Measurements from ENCODE around the gene CHRM2.

The CHRM2 gene

GRCh38 chr7:136941816-136942215, 73.4 kb downstream of the CHRM2 start:
- H3K4me1 ChIP-seq (ENCODE audit: control insufficient read depth, insufficient read depth, low read length), result peaks cover 7% of the 10 kb centered on the region
- H3K27ac ChIP-seq (ENCODE audit: low read depth, low read length), result peak overlapping the region; percentile 66
- no peak overlapping the region for H3K9ac ChIP-seq (ENCODE audit: low read length)
- H3K4me3 ChIP-seq (ENCODE audit: low read length), result no peak overlapping the region
- H3K27me3 ChIP-seq (ENCODE audit: control insufficient read depth, insufficient read depth, low read length), result no peaks in the 10 kb centered on the region
- no peaks in the 10 kb centered on the region for H3K36me3 ChIP-seq (ENCODE audit: control insufficient read depth, insufficient read depth, low read length)

DNA sequence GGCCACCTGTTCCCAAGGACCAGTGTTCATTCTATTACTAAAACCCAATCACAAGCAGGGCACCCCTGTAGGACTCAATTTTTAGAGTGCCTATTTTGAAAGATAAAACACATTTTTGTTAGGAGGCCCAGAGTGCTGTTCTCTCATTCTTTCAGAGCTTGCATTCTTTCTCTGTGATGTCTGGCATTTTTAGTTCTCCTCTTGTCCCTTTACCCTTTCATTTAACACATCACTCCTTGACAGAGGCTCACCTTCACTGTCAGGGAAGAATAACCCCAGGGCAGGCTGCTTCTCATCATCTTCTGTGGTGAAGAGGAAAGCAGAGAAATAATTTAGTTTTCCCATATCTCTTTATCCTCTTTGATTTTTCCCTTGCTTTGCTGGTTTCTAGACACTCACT, 73.9 kb downstream of the CHRM2 start:
- peaks cover 7% of the 10 kb centered on the region for H3K4me1 ChIP-seq (ENCODE audit: control insufficient read depth, insufficient read depth, low read length)
- no peak overlapping the region for H3K4me3 ChIP-seq (ENCODE audit: low read length)
- H3K9ac ChIP-seq (ENCODE audit: low read length), result no peak overlapping the region
- no peaks in the 10 kb centered on the region for H3K36me3 ChIP-seq (ENCODE audit: control insufficient read depth, insufficient read depth, low read length)
- H3K27ac ChIP-seq (ENCODE audit: low read depth, low read length), result peak overlapping the region; percentile 66
- H3K27me3 ChIP-seq (ENCODE audit: control insufficient read depth, insufficient read depth, low read length), result no peaks in the 10 kb centered on the region

DNA sequence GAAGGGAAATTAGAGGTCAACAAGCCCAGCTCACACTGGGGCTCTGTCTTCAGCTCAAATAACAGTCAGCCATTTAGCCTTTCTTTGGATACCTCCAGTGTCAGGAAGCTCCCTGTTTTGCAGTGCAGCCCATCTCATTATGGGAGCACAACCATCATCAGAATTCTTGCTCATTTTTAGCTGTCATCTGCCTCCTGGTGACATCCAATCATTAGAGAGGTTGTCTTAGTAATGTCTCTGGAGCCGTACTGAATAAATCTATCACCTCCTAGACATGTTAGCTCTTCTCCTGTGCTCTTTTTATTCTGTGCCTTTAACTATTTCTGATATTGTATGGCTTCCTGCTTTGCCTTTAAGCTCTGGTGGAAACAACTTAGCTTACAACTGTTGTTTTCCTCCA, 74.5 kb downstream of the CHRM2 start:
- H3K9ac ChIP-seq (ENCODE audit: low read length), result no peak overlapping the region
- no peak overlapping the region for H3K27ac ChIP-seq (ENCODE audit: low read depth, low read length)
- peaks cover 7% of the 10 kb centered on the region for H3K4me1 ChIP-seq (ENCODE audit: control insufficient read depth, insufficient read depth, low read length)
- H3K36me3 ChIP-seq (ENCODE audit: control insufficient read depth, insufficient read depth, low read length), result no peaks in the 10 kb centered on the region
- H3K4me3 ChIP-seq (ENCODE audit: low read length), result no peak overlapping the region
- H3K27me3 ChIP-seq (ENCODE audit: control insufficient read depth, insufficient read depth, low read length), result no peaks in the 10 kb centered on the region

- Histone ChIP-seq H3K27ac (ENCODE audit: low read depth, low read length) (no peak overlapping the region), H3K27me3 (ENCODE audit: control insufficient read depth, insufficient read depth, low read length) (no peaks in the 10 kb centered on the region), H3K4me1 (ENCODE audit: control insufficient read depth, insufficient read depth, low read length) (no peaks in the 10 kb centered on the region), H3K4me3 (ENCODE audit: low read length) (no peak overlapping the region), H3K36me3 (ENCODE audit: control insufficient read depth, insufficient read depth, low read length) (no peaks in the 10 kb centered on the region), H3K9ac (ENCODE audit: low read length) (no peak overlapping the region)
These were observed 78.9 kb downstream of the CHRM2 start for GRCh38 chr7:136947347-136947746.

DNA sequence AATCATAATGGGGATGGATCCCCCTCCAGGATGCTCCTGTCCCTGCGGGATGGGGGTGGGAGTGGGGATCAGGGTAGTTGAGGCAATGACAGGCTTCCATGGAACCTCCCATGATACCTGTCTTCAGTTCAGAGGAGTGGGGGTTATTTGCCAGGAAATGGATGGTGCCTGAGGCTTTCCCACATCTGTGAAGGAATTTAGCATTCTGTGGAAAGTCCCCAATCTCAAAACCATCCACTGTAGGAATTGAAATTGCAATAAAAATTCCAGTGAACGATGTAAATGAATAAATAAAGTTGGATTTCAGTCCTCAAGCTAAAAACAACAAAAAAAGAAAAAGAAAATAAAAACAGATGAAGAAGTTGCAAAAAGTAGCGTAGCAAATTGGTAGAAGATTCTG, 81.9 kb downstream of the CHRM2 start:
- Histone ChIP-seq H3K27me3 (ENCODE audit: control insufficient read depth, insufficient read depth, low read length) (no peaks in the 10 kb centered on the region), H3K4me3 (ENCODE audit: low read length) (no peak overlapping the region), H3K9ac (ENCODE audit: low read length) (no peak overlapping the region), H3K27ac (ENCODE audit: low read depth, low read length) (no peak overlapping the region), H3K4me1 (ENCODE audit: control insufficient read depth, insufficient read depth, low read length) (no peaks in the 10 kb centered on the region), H3K36me3 (ENCODE audit: control insufficient read depth, insufficient read depth, low read length) (no peaks in the 10 kb centered on the region)

DNA sequence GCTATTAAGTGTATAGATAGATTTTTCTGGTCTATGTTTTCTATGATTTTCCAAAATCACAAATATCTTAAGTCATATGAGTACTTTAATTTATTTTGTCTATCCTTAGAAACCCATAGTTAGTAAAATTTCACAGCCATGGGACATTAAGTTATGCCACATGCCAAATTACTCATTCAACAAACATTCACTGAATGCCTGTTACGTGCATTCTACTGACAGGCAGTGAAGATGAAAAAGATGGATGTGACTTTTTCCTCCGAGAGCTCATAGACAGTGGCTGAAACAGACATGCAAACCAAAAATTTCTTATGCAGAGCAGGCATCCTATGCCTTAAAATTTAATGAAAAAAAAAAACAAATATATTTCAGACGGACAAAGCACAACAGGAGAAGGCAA, 84.9 kb downstream of the CHRM2 start:
- H3K9ac ChIP-seq (ENCODE audit: low read length), result no peak overlapping the region
- no peaks in the 10 kb centered on the region for H3K27me3 ChIP-seq (ENCODE audit: control insufficient read depth, insufficient read depth, low read length)
- peak overlapping the region; percentile 55 for H3K27ac ChIP-seq (ENCODE audit: low read depth, low read length)
- no peaks in the 10 kb centered on the region for H3K36me3 ChIP-seq (ENCODE audit: control insufficient read depth, insufficient read depth, low read length)
- no peak overlapping the region for H3K4me3 ChIP-seq (ENCODE audit: low read length)
- H3K4me1 ChIP-seq (ENCODE audit: control insufficient read depth, insufficient read depth, low read length), result peaks cover 3% of the 10 kb centered on the region

DNA sequence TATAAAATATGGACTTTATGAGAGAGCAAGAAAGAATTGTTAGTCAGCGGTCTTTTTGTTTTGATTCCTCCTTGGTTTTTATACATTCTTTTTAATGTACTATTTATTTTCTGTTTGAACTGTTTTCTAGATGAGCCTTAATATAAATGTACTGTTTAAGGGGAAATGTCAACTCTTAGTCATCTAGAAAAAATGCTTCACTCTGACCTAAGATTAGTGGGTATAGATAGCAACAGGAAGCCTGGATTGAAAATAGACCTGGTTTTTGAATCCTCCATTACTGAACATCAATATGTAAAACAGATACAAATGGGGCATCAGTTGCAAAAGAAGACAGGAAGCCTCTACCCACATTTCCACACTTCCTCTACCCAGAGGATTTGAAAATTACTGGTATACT, 87.8 kb downstream of the CHRM2 start:
- no peak overlapping the region for H3K27ac ChIP-seq (ENCODE audit: low read depth, low read length)

GRCh38 chr7:136956671-136957070, 88.2 kb downstream of the CHRM2 start:
- H3K27me3 ChIP-seq (ENCODE audit: control insufficient read depth, insufficient read depth, low read length), result no peaks in the 10 kb centered on the region
- no peak overlapping the region for H3K4me3 ChIP-seq (ENCODE audit: low read length)
- no peak overlapping the region for H3K9ac ChIP-seq (ENCODE audit: low read length)
- peak overlapping the region; percentile 16 for H3K27ac ChIP-seq (ENCODE audit: low read depth, low read length)
- no peaks in the 10 kb centered on the region for H3K36me3 ChIP-seq (ENCODE audit: control insufficient read depth, insufficient read depth, low read length)
- peaks cover 3% of the 10 kb centered on the region for H3K4me1 ChIP-seq (ENCODE audit: control insufficient read depth, insufficient read depth, low read length)

More for the DNA sequence above, 87.8 kb downstream of the CHRM2 start:
- H3K4me3 ChIP-seq (ENCODE audit: low read length), result no peak overlapping the region
- no peak overlapping the region for H3K9ac ChIP-seq (ENCODE audit: low read length)
- peaks cover 3% of the 10 kb centered on the region for H3K4me1 ChIP-seq (ENCODE audit: control insufficient read depth, insufficient read depth, low read length)
- H3K27me3 ChIP-seq (ENCODE audit: control insufficient read depth, insufficient read depth, low read length), result no peaks in the 10 kb centered on the region
- H3K36me3 ChIP-seq (ENCODE audit: control insufficient read depth, insufficient read depth, low read length), result no peaks in the 10 kb centered on the region

- no peaks in the 10 kb centered on the region for H3K27me3 ChIP-seq (ENCODE audit: control insufficient read depth, insufficient read depth, low read length)
- peaks cover 3% of the 10 kb centered on the region for H3K4me1 ChIP-seq (ENCODE audit: control insufficient read depth, insufficient read depth, low read length)
- no peak overlapping the region for H3K4me3 ChIP-seq (ENCODE audit: low read length)
- peak overlapping the region; percentile 16 for H3K27ac ChIP-seq (ENCODE audit: low read depth, low read length)
- no peak overlapping the region for H3K9ac ChIP-seq (ENCODE audit: low read length)
- H3K36me3 ChIP-seq (ENCODE audit: control insufficient read depth, insufficient read depth, low read length), result no peaks in the 10 kb centered on the region
These were observed 88.9 kb downstream of the CHRM2 start for GRCh38 chr7:136957391-136957790.

- Histone ChIP-seq H3K27ac (ENCODE audit: low read depth, low read length) (no peak overlapping the region), H3K36me3 (ENCODE audit: control insufficient read depth, insufficient read depth, low read length) (no peaks in the 10 kb centered on the region), H3K4me1 (ENCODE audit: control insufficient read depth, insufficient read depth, low read length) (peaks cover 7% of the 10 kb centered on the region), H3K9ac (ENCODE audit: low read length) (no peak overlapping the region), H3K27me3 (ENCODE audit: control insufficient read depth, insufficient read depth, low read length) (no peaks in the 10 kb centered on the region), H3K4me3 (ENCODE audit: low read length) (no peak overlapping the region)
These were observed 89.6 kb downstream of the CHRM2 start for GRCh38 chr7:136958016-136958415.

DNA sequence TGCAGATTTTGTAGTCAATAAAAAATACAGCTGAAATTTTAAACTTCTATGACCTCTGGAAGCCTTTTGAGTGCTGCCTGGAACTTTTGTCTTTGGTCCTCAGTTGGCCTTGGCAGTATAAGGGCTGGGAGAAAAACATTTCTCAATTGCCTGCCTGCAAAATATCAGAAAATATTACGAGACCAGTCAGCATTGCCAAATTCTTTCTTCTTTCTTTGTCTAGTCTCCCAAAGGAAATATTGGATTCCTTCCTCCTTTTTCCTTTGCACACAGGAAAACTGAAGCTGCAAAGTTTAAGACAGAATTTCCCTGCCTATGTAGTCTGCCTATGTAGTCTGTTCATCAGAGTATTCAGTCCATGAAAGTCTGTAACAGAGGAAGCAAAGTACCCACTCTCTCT, 95.9 kb downstream of the CHRM2 start:
- no peak overlapping the region for H3K4me3 ChIP-seq (ENCODE audit: low read length)
- no peaks in the 10 kb centered on the region for H3K27me3 ChIP-seq (ENCODE audit: control insufficient read depth, insufficient read depth, low read length)
- no peaks in the 10 kb centered on the region for H3K36me3 ChIP-seq (ENCODE audit: control insufficient read depth, insufficient read depth, low read length)
- no peak overlapping the region for H3K9ac ChIP-seq (ENCODE audit: low read length)
- peaks cover 19% of the 10 kb centered on the region for H3K4me1 ChIP-seq (ENCODE audit: control insufficient read depth, insufficient read depth, low read length)
- no peak overlapping the region for H3K27ac ChIP-seq (ENCODE audit: low read depth, low read length)

GRCh38 chr7:136966825-136967224, 98.4 kb downstream of the CHRM2 start:
- H3K4me3 ChIP-seq (ENCODE audit: low read length), result no peak overlapping the region
- H3K27me3 ChIP-seq (ENCODE audit: control insufficient read depth, insufficient read depth, low read length), result no peaks in the 10 kb centered on the region
- H3K9ac ChIP-seq (ENCODE audit: low read length), result no peak overlapping the region
- no peak overlapping the region for H3K27ac ChIP-seq (ENCODE audit: low read depth, low read length)
- peaks cover 19% of the 10 kb centered on the region for H3K4me1 ChIP-seq (ENCODE audit: control insufficient read depth, insufficient read depth, low read length)
- H3K36me3 ChIP-seq (ENCODE audit: control insufficient read depth, insufficient read depth, low read length), result no peaks in the 10 kb centered on the region

DNA sequence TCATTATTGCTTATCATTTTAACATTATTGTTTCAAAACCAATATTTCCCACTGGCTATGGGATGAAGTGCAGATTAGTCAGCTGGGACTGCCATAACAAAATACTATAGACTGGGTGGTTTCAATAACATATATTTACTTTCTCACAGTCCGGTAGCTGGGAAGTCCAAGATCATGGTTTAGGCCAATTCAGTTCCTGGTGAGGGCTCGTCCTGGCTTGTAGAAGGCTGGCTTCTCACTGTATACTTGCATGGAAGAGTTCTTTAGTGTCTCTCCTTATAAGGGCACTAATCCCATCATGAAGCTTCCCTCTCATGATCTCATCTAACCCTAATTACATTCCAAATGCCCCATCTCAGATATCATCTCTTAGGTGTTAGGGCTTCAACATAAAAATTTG, 101.3 kb downstream of the CHRM2 start:
- no peaks in the 10 kb centered on the region for H3K36me3 ChIP-seq (ENCODE audit: control insufficient read depth, insufficient read depth, low read length)
- no peak overlapping the region for H3K27ac ChIP-seq (ENCODE audit: low read depth, low read length)
- H3K27me3 ChIP-seq (ENCODE audit: control insufficient read depth, insufficient read depth, low read length), result no peaks in the 10 kb centered on the region
- peaks cover 8% of the 10 kb centered on the region for H3K4me1 ChIP-seq (ENCODE audit: control insufficient read depth, insufficient read depth, low read length)
- H3K9ac ChIP-seq (ENCODE audit: low read length), result no peak overlapping the region
- H3K4me3 ChIP-seq (ENCODE audit: low read length), result no peak overlapping the region

Data from rectal smooth muscle tissue (tissue), 1 donor.